HepG2 (cell line): ENCODE results near the gene TBC1D1.
A peak's percentile ranks its signal among the peaks of the same experiment; 100 is the strongest.

Source experiments
- ATF3 ChIP-seq: sonication (generic); formaldehyde crosslinking; IDR thresholded peaks from 2 replicates; pipeline ENCODE4 v1.4.0; 2020; ENCODE audit warnings: missing genetic modification reagents
- CEBPG ChIP-seq: IDR thresholded peaks from 2 replicates; pipeline ENCODE4 v1.6.1; 2016
- CTCF ChIP-seq: sonication (generic); formaldehyde crosslinking; IDR thresholded peaks from 2 replicates; pipeline ENCODE4 v1.5.0; 2020; ENCODE audit warnings: mild to moderate bottlenecking, missing genetic modification reagents, moderate library complexity
- JUNB ChIP-seq: sonication (generic); formaldehyde crosslinking; IDR thresholded peaks from 2 replicates; pipeline ENCODE4 v1.8.0; 2022; ENCODE audit warnings: missing genetic modification reagents, mild to moderate bottlenecking, borderline replicate concordance
- LCORL ChIP-seq, 2 experiments: fragments of 450-650 bp in 1 of 2; sonication (generic) in 1 of 2; formaldehyde crosslinking in 1 of 2; IDR thresholded peaks; 2 replicates each; pipeline versions ENCODE4 v1.5.0 to v1.6.1; 2017 to 2020; ENCODE audit warnings: antibody characterized with exemption in 1 of 2, missing genetic modification reagents in 1 of 2
- MXI1 ChIP-seq: IDR thresholded peaks from 3 replicates; pipeline ENCODE4 v1.6.1; 2012; ENCODE audit warnings: low read depth, low read length, inconsistent platforms, borderline replicate concordance
- POLR2A ChIP-seq, 2 experiments: IDR thresholded peaks; 2 replicates each; pipeline ENCODE4 v1.6.1; 2011; ENCODE audit warnings: low read depth in 2 of 2, low read length in 2 of 2, mild to moderate bottlenecking in 1 of 2, moderate library complexity in 1 of 2; ENCODE audit not compliant: insufficient read depth in 1 of 2
- POLR2AphosphoS5 ChIP-seq: IDR thresholded peaks from 2 replicates; pipeline ENCODE4 v1.6.1; 2012; ENCODE audit warnings: low read depth, low read length
- SAFB2 ChIP-seq: sonication (generic); formaldehyde crosslinking; IDR thresholded peaks from 2 replicates; pipeline ENCODE4 v1.5.1; 2020; ENCODE audit warnings: missing genetic modification reagents, low read depth, mild to moderate bottlenecking, borderline replicate concordance
- ZBTB43 ChIP-seq: sonication (generic); formaldehyde crosslinking; conservative IDR thresholded peaks from 2 replicates; pipeline ENCODE4 v1.4.0; 2020; ENCODE audit warnings: missing genetic modification reagents
- ZNF274 ChIP-seq: sonication (generic); formaldehyde crosslinking; IDR thresholded peaks from 2 replicates; pipeline ENCODE4 v1.5.1; 2020; ENCODE audit warnings: mild to moderate bottlenecking, missing genetic modification reagents
- ZNF292 ChIP-seq: sonication (generic); formaldehyde crosslinking; IDR thresholded peaks from 2 replicates; pipeline ENCODE4 v1.8.1; 2022; ENCODE audit warnings: mild to moderate bottlenecking, low read depth, missing genetic modification reagents, borderline replicate concordance
- ZNF674 ChIP-seq: sonication (generic); formaldehyde crosslinking; IDR thresholded peaks from 2 replicates; pipeline ENCODE4 v1.5.0; 2020; ENCODE audit warnings: low read depth, mild to moderate bottlenecking, missing genetic modification reagents
- ZNF761 ChIP-seq: sonication (generic); formaldehyde crosslinking; conservative IDR thresholded peaks from 2 replicates; pipeline ENCODE4 v1.4.0; 2020; ENCODE audit warnings: mild to moderate bottlenecking, missing genetic modification reagents

GRCh38 chr4:37977471-37978247 lies 86.8 kb downstream of the TBC1D1 start:
- TF ChIP-seq ZNF674 (CRISPR knock-in tag) (no peak), ATF3 (CRISPR knock-in tag) (0 out of 2 replicates have a peak, but pooled peaks have one; percentile 18), LCORL (IDR thresholded peaks at IDR 0.05) (no peak), LCORL (CRISPR knock-in tag; IDR thresholded peaks at IDR 0.05) (no peak), SAFB2 (CRISPR knock-in tag) (no peak; the same call in 1 of the 2 replicates), CTCF (CRISPR knock-in tag) (peak; percentile 70), ZNF274 (0 out of 2 replicates have a peak, but pooled peaks have one; percentile 82), POLR2A (IDR thresholded peaks at IDR 0.05; ENCODE audit: insufficient read depth in 1 of 2, low read depth in 2 of 2, low read length in 2 of 2) (no peak), MXI1 (no peak), ZNF761 (CRISPR knock-in tag) (no peak), CEBPG (CRISPR knock-in tag) (no peak), JUNB (CRISPR knock-in tag) (no peak), POLR2AphosphoS5 (no peak), ZBTB43 (CRISPR knock-in tag) (no peak; the same call in 1 of the 2 replicates), ZNF292 (CRISPR knock-in tag) (no peak)
